ENCODE data around the gene GPT2.

DNA sequence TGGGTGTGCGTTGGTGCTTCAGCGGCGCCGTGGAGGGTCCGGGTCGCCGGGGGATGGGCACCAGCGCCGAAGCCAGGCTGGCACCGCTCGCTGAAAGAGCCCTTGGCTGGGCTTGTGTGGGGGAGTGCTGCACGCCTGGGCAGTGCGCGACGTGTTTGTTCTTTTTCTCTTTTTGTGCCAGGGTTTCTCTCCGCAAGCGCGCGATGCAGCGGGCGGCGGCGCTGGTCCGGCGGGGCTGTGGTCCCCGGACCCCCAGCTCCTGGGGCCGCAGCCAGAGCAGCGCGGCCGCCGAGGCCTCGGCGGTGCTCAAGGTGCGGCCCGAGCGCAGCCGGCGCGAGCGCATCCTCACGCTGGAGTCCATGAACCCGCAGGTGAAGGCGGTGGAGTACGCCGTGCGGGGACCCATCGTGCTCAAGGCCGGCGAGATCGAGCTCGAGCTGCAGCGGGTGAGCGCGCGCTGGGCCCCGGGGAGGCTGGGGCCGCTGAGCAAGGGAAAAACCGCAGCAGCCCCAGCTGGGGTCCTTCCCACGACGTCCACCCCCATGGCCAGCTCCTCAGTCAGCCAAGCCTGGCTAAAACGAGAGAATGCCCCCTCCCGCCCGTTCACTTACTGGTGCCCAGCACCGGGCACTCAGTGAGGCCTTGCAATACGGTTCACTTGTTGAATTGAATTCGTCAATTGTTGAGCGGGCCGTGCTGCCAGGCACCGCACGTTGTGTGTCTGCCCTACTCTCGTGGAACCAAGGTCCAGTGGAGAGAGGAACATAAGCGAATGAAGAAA lies 541 bp downstream of the GPT2 start:
- TF ChIP-seq TAF1 (IDR thresholded peaks at IDR 0.05; ENCODE audit: borderline replicate concordance, insufficient read depth, low read length) (no peak), SIN3A (IDR thresholded peaks at IDR 0.05; ENCODE audit: borderline replicate concordance, insufficient read depth, low read length) (no peak), POLR2AphosphoS5 (IDR thresholded peaks at IDR 0.05; ENCODE audit: low read depth, low read length) (no peak), REST (IDR thresholded peaks at IDR 0.05; ENCODE audit: insufficient read depth in 1 of 2, low read depth in 2 of 2, low read length in 2 of 2) (no peak), FOXP2 (optimal IDR thresholded peaks at IDR 0.05; ENCODE audit: borderline replicate concordance, extremely low read depth, extremely low read length, insufficient read depth) (no peak)

Measured in PFSK-1 (cell line).